HCT116 (cell line): ENCODE measurements around the gene CEP290. TPM values are rescaled to one million over a fixed set of nuclear protein-coding genes. Genes with fewer than 3 reads are reported as not detected.

Source experiments
- JUND ChIP-seq: IDR thresholded peaks from 2 replicates; pipeline ENCODE4 v1.6.1; 2012
- POLR2A ChIP-seq: IDR thresholded peaks from 2 replicates; pipeline ENCODE4 v1.7.0; 2011; ENCODE audit warnings: borderline replicate concordance; ENCODE audit not compliant: insufficient read depth, insufficient read length; ENCODE audit errors: extremely low read depth
- SRF ChIP-seq: IDR thresholded peaks from 2 replicates; pipeline ENCODE4 v1.6.1; 2012; ENCODE audit warnings: low read depth
- ZBTB33 ChIP-seq: IDR thresholded peaks from 2 replicates; pipeline ENCODE4 v1.6.1; 2011; ENCODE audit warnings: mild to moderate bottlenecking, low read length, moderate library complexity; ENCODE audit not compliant: insufficient replicate concordance; ENCODE audit errors: extremely low read depth
- total RNA-seq: library from RNA; stranded (reverse); gene quantifications from one replicate; pipeline ENCODE4 v1.2.1, GENCODE V29; 2021; ENCODE audit not compliant: unreplicated experiment

CEP290 gene
- total RNA-seq, 1 experiment from 2014 or later: 13.6 TPM

- TF ChIP-seq POLR2A: no peak
- no peak for TF ChIP-seq JUND
- no peak for TF ChIP-seq SRF
- TF ChIP-seq ZBTB33: no peak
Observed at GRCh38 chr12:88001327-88001726, 140.6 kb downstream of the CEP290 start (continued).

Other genes with a start within 250 kb of the CEP290 start
- not detected for gene C12orf50, start 112.7 kb downstream of the CEP290 start, total RNA-seq
- 22.5 TPM for gene TMTC3, start 219 bp upstream of the CEP290 start, total RNA-seq